DND-41 (cell line): Measurements from ENCODE around the gene COL6A5.

Source experiments
- ATAC-seq: fragments of 200-7000 bp; cut with Tn5 transposase; 3 replicates; pipeline ENCODE4 v1.9.1; 2021; ENCODE audit warnings: low read depth; ENCODE audit not compliant: insufficient read depth
- DNase-seq: peaks from one replicate; pipeline ENCODE4 v3.0.0-alpha.2; 2020
- H2AFZ ChIP-seq: 2 replicates; pipeline ENCODE4 v1.6.0; 2012; ENCODE audit warnings: low read depth, low read length
- H3K27ac ChIP-seq: 2 replicates; pipeline ENCODE4 v1.5.1; 2012; ENCODE audit warnings: low read length, inconsistent platforms
- H3K27me3 ChIP-seq: fragments of 200-600 bp; sonication (generic); 2 replicates; pipeline ENCODE4 v1.6.0; 2012; ENCODE audit warnings: low read length, mild to moderate bottlenecking, inconsistent platforms; ENCODE audit not compliant: insufficient read depth, poor library complexity
- H3K36me3 ChIP-seq: 2 replicates; pipeline ENCODE4 v1.5.1; 2012; ENCODE audit warnings: low read length, inconsistent platforms; ENCODE audit not compliant: insufficient read depth
- H3K4me1 ChIP-seq: 2 replicates; pipeline ENCODE4 v1.5.1; 2012; ENCODE audit warnings: mild to moderate bottlenecking, low read length; ENCODE audit not compliant: insufficient read depth
- H3K4me2 ChIP-seq: 2 replicates; pipeline ENCODE4 v1.6.0; 2012; ENCODE audit warnings: mild to moderate bottlenecking, moderate library complexity, low read length, inconsistent platforms; ENCODE audit not compliant: insufficient read depth
- H3K4me3 ChIP-seq, 2 experiments: fragments of 200-600 bp in 1 of 2; shearing (Covaris generic) in 1 of 2; 2 replicates each; pipeline ENCODE4 v1.5.1; 2012 to 2016; ENCODE audit warnings: inconsistent platforms in 2 of 2, low read length in 2 of 2, mild to moderate bottlenecking in 2 of 2, low read depth in 1 of 2, moderate library complexity in 1 of 2
- H3K79me2 ChIP-seq: 2 replicates; pipeline ENCODE4 v1.6.0; 2012; ENCODE audit warnings: low read length, inconsistent platforms; ENCODE audit not compliant: insufficient read depth
- H3K9ac ChIP-seq: 2 replicates; pipeline ENCODE4 v1.6.0; 2012; ENCODE audit warnings: low read depth, mild to moderate bottlenecking, inconsistent platforms, low read length, moderate library complexity
- H3K9me3 ChIP-seq: 2 replicates; pipeline ENCODE4 v1.5.1; 2012; ENCODE audit warnings: low read length, moderate library complexity, mild to moderate bottlenecking, inconsistent platforms; ENCODE audit not compliant: insufficient read depth, severe bottlenecking
- H4K20me1 ChIP-seq: 2 replicates; pipeline ENCODE4 v1.6.0; 2012; ENCODE audit warnings: low read length; ENCODE audit not compliant: insufficient read depth
- CTCF ChIP-seq: IDR thresholded peaks from 2 replicates; pipeline ENCODE4 v1.5.1; 2012; ENCODE audit warnings: borderline replicate concordance, low read length, moderate library complexity, mild to moderate bottlenecking; ENCODE audit not compliant: poor library complexity, severe bottlenecking; ENCODE audit errors: extremely low read depth
- EZH2 ChIP-seq: IDR thresholded peaks from 3 replicates; pipeline ENCODE4 v1.6.1; 2012; ENCODE audit warnings: borderline replicate concordance, low read depth, mild to moderate bottlenecking, moderate library complexity, low read length, inconsistent platforms; ENCODE audit not compliant: severe bottlenecking

COL6A5 gene

GRCh38 chr3:130386604-130387263, 41.3 kb downstream of the COL6A5 start:
- H3K27me3 ChIP-seq, result peaks cover 7% of the 10 kb centered on the region
- no peaks in the 10 kb centered on the region for H4K20me1 ChIP-seq
- H3K79me2 ChIP-seq, result no peaks in the 10 kb centered on the region
- no peak for TF ChIP-seq EZH2
- TF ChIP-seq CTCF, result no peak
- H3K4me1 ChIP-seq, result no peaks in the 10 kb centered on the region
- H3K4me2 ChIP-seq, result no peak overlapping the region
- H3K9me3 ChIP-seq, result no peaks in the 10 kb centered on the region
- ATAC-seq (no peak), DNase-seq (no peak)
- no peak overlapping the region for H3K27ac ChIP-seq
- H2AFZ ChIP-seq, result no peak overlapping the region
- no peak overlapping the region for H3K4me3 ChIP-seq
- H3K36me3 ChIP-seq, result no peaks in the 10 kb centered on the region
- no peak overlapping the region for H3K9ac ChIP-seq

- H3K4me1 ChIP-seq, result no peaks in the 10 kb centered on the region
- no peak overlapping the region for H3K4me3 ChIP-seq
- DNase-seq, result no peak
- peaks cover 3% of the 10 kb centered on the region for H3K27me3 ChIP-seq
- H3K36me3 ChIP-seq, result no peaks in the 10 kb centered on the region
- no peaks in the 10 kb centered on the region for H4K20me1 ChIP-seq
- no peaks in the 10 kb centered on the region for H3K9me3 ChIP-seq
- no peaks in the 10 kb centered on the region for H3K79me2 ChIP-seq
- H2AFZ ChIP-seq, result no peak overlapping the region
- ATAC-seq, result no peak
- no peak overlapping the region for H3K27ac ChIP-seq
- H3K4me2 ChIP-seq, result no peak overlapping the region
- no peak for TF ChIP-seq EZH2
- TF ChIP-seq CTCF, result no peak
- no peak overlapping the region for H3K9ac ChIP-seq
These were observed 44.4 kb downstream of the COL6A5 start for GRCh38 chr3:130389743-130390478.

- ATAC-seq, result no peak
- H3K27me3 ChIP-seq, result peaks cover 6% of the 10 kb centered on the region
- DNase-seq, result no peak
- H3K9me3 ChIP-seq, result no peaks in the 10 kb centered on the region
- H3K27ac ChIP-seq, result no peak overlapping the region
- H3K79me2 ChIP-seq, result no peaks in the 10 kb centered on the region
- no peak for TF ChIP-seq EZH2
- TF ChIP-seq CTCF, result no peak
- H4K20me1 ChIP-seq, result no peaks in the 10 kb centered on the region
- H3K4me2 ChIP-seq, result no peak overlapping the region
- no peaks in the 10 kb centered on the region for H3K4me1 ChIP-seq
- no peak overlapping the region for H2AFZ ChIP-seq
- no peak overlapping the region for H3K9ac ChIP-seq
- H3K36me3 ChIP-seq, result no peaks in the 10 kb centered on the region
- no peak overlapping the region for H3K4me3 ChIP-seq
These were observed 46.8 kb downstream of the COL6A5 start for GRCh38 chr3:130392266-130392665.
